Nephron progenitor cell (in vitro differentiated cells): ENCODE measurements around the gene MTHFD1L.

Source experiments
- DNase-seq: peaks from one replicate; pipeline ENCODE4 v3.0.0; 2021
- H3K27ac Mint-ChIP-seq: 2 replicates; pipeline ENCODE4 v1.8.0; 2021; ENCODE audit warnings: mild to moderate bottlenecking, moderate library complexity, mixed read lengths
- H3K27me3 Mint-ChIP-seq: 2 replicates; pipeline ENCODE4 v1.8.0; 2021; ENCODE audit warnings: mild to moderate bottlenecking, low read depth, mixed read lengths; ENCODE audit not compliant: poor library complexity
- H3K36me3 Mint-ChIP-seq: 2 replicates; pipeline ENCODE4 v1.8.0; 2021; ENCODE audit warnings: low read depth, mixed read lengths
- H3K4me1 Mint-ChIP-seq: 2 replicates; pipeline ENCODE4 v1.8.0; 2021; ENCODE audit warnings: mixed read lengths
- H3K4me3 Mint-ChIP-seq: 2 replicates; pipeline ENCODE4 v1.8.0; 2021; ENCODE audit warnings: mild to moderate bottlenecking, moderate library complexity, mixed read lengths
- H3K9me3 Mint-ChIP-seq: 2 replicates; pipeline ENCODE4 v1.8.0; 2021; ENCODE audit warnings: mild to moderate bottlenecking, moderate library complexity, mixed read lengths
- CTCF ChIP-seq: fragments of 200-600 bp; sonication (generic); IDR thresholded peaks from 2 replicates; pipeline ENCODE4 v1.5.0; 2021; ENCODE audit warnings: antibody characterized with exemption

The MTHFD1L gene

GRCh38 chr6:150863213-150863928, 2.1 kb upstream of the MTHFD1L start:
- Mint-ChIP-seq H3K4me3 (no peak overlapping the region), H3K4me1 (peaks cover 11% of the 10 kb centered on the region), H3K27me3 (peaks cover 3% of the 10 kb centered on the region), H3K27ac (no peak overlapping the region), H3K9me3 (no peaks in the 10 kb centered on the region), H3K36me3 (no peaks in the 10 kb centered on the region)
- no peak for DNase-seq
- TF ChIP-seq CTCF = no peak

GRCh38 chr6:150865043-150865405, 478 bp upstream of the MTHFD1L start:
- Mint-ChIP-seq H3K4me1 (peaks cover 16% of the 10 kb centered on the region), H3K36me3 (no peaks in the 10 kb centered on the region), H3K27me3 (peaks cover 3% of the 10 kb centered on the region), H3K27ac (no peak overlapping the region), H3K9me3 (no peaks in the 10 kb centered on the region), H3K4me3 (peak overlapping the region; percentile 100)
- TF ChIP-seq CTCF = no peak
- DNase-seq = no peak

- DNase-seq = peak; percentile 91
- Mint-ChIP-seq H3K4me3 (peak overlapping the region; percentile 100), H3K4me1 (peaks cover 16% of the 10 kb centered on the region), H3K27ac (peak overlapping the region; percentile 99), H3K27me3 (peaks cover 3% of the 10 kb centered on the region), H3K9me3 (no peaks in the 10 kb centered on the region), H3K36me3 (no peaks in the 10 kb centered on the region)
- TF ChIP-seq CTCF = no peak
These were observed 867 bp downstream of the MTHFD1L start for GRCh38 chr6:150866147-150866990.

- peak overlapping the region; percentile 99 for H3K27ac Mint-ChIP-seq
- TF ChIP-seq CTCF = no peak
These were observed 1.5 kb downstream of the MTHFD1L start for GRCh38 chr6:150866991-150867501.

GRCh38 chr6:150868759-150869158, 3.3 kb downstream of the MTHFD1L start:
- Mint-ChIP-seq H3K9me3 (no peaks in the 10 kb centered on the region), H3K27me3 (peaks cover 3% of the 10 kb centered on the region), H3K4me3 (no peak overlapping the region), H3K36me3 (peaks cover 9% of the 10 kb centered on the region), H3K27ac (no peak overlapping the region), H3K4me1 (peaks cover 16% of the 10 kb centered on the region)
- no peak for DNase-seq
- no peak for TF ChIP-seq CTCF

More at GRCh38 chr6:150866991-150867501, 1.5 kb downstream of the MTHFD1L start:
- DNase-seq = peak; percentile 5
- Mint-ChIP-seq H3K36me3 (peaks cover under 1% of the 10 kb centered on the region), H3K4me1 (peaks cover 16% of the 10 kb centered on the region), H3K4me3 (peak overlapping the region; percentile 100), H3K27me3 (peaks cover 3% of the 10 kb centered on the region), H3K9me3 (no peaks in the 10 kb centered on the region)
